NCI-H1930 (cell line): ENCODE data around the gene SLC35A2.

ENCODE experiments used
- DNase-seq, 2 experiments: peaks; one replicate each; lab custom pipeline; 2025; lab: John Stamatoyannopoulos, UW

SLC35A2 gene

GRCh38 chrX:48927736-48928382 lies 16.4 kb upstream of the SLC35A2 start:
- DNase-seq = no peak

- DNase-seq = no peak
Measured at GRCh38 chrX:48927123-48927522, 15.7 kb upstream of the SLC35A2 start.

- DNase-seq = no peak
Measured at GRCh38 chrX:48924270-48924669, 12.8 kb upstream of the SLC35A2 start.

GRCh38 chrX:48923771-48924170 lies 12.3 kb upstream of the SLC35A2 start:
- no peak for DNase-seq

GRCh38 chrX:48920718-48921104 lies 9.3 kb upstream of the SLC35A2 start:
- no peak for DNase-seq

GRCh38 chrX:48919947-48920717 lies 8.7 kb upstream of the SLC35A2 start:
- no peak for DNase-seq

- no peak for DNase-seq
Measured at GRCh38 chrX:48919360-48919841, 8.0 kb upstream of the SLC35A2 start.

GRCh38 chrX:48918643-48919340 lies 7.3 kb upstream of the SLC35A2 start, which contains the start of gene PIM2:
Gene PIM2 (minus strand): TSS chrX:48919024. CDS start chrX:48918834, 190 bp downstream.
- peak; percentile 89 to 93 for DNase-seq

GRCh38 chrX:48918301-48918642 lies 6.8 kb upstream of the SLC35A2 start:
- DNase-seq = no peak

GRCh38 chrX:48917139-48918001 lies 5.9 kb upstream of the SLC35A2 start:
- DNase-seq = peak; percentile 87 to 91

- no peak for DNase-seq
Measured at GRCh38 chrX:48914593-48915493, 3.4 kb upstream of the SLC35A2 start.

GRCh38 chrX:48913605-48914366 lies 2.3 kb upstream of the SLC35A2 start:
- no peak for DNase-seq

- DNase-seq = no peak
Measured at GRCh38 chrX:48910926-48911411, 477 bp downstream of the SLC35A2 start.

GRCh38 chrX:48909703-48910294 lies 1.6 kb downstream of the SLC35A2 start:
- no peak for DNase-seq

GRCh38 chrX:48908600-48908999 lies 2.8 kb downstream of the SLC35A2 start:
- DNase-seq = no peak

- no peak for DNase-seq
Measured at GRCh38 chrX:48905090-48905790, 6.2 kb downstream of the SLC35A2 start.

GRCh38 chrX:48904626-48905025 lies 6.8 kb downstream of the SLC35A2 start:
- no peak for DNase-seq

GRCh38 chrX:48904180-48904579 lies 7.3 kb downstream of the SLC35A2 start:
- DNase-seq = no peak

- no peak for DNase-seq
Measured at GRCh38 chrX:48903290-48903689, 8.2 kb downstream of the SLC35A2 start.
